Small intestine (tissue), 7 donors: ENCODE measurements around the gene RRP1B. TPM values are rescaled to one million over a fixed set of nuclear protein-coding genes. Genes with fewer than 3 reads are reported as not detected.

Experiments
- DNase-seq, 2 donors: peaks; one replicate each; pipeline versions ENCODE4 v3.0.0 to v3.0.0-alpha.2; 2013
- FAIRE-seq: peaks from 2 replicates; lab custom pipeline; 2012; peaks lifted over from hg19 to GRCh38; lab: Jason Lieb, UNC
- H3K27ac ChIP-seq, 3 donors: one replicate each; pipeline ENCODE4 v1.5.1; 2013; ENCODE audit warnings: low read length in 2 of 3, mild to moderate bottlenecking in 2 of 3, control low read depth in 1 of 3, inconsistent platforms in 1 of 3, low read depth in 1 of 3, moderate library complexity in 1 of 3
- H3K27me3 ChIP-seq, 3 donors: one replicate each; pipeline ENCODE4 v1.6.1; 2013; ENCODE audit warnings: low read length in 3 of 3, inconsistent platforms in 1 of 3; ENCODE audit not compliant: control insufficient read depth in 3 of 3, insufficient read depth in 3 of 3
- H3K36me3 ChIP-seq, 3 donors: one replicate each; pipeline ENCODE4 v1.6.1; 2013; ENCODE audit warnings: low read length in 3 of 3, inconsistent platforms in 1 of 3, low read depth in 1 of 3, mild to moderate bottlenecking in 1 of 3, moderate library complexity in 1 of 3; ENCODE audit not compliant: control insufficient read depth in 3 of 3, insufficient read depth in 2 of 3
- H3K4me1 ChIP-seq, 3 donors: one replicate each; pipeline ENCODE4 v1.6.1; 2013; ENCODE audit warnings: low read length in 2 of 3, inconsistent platforms in 1 of 3, low read depth in 1 of 3, mild to moderate bottlenecking in 1 of 3, moderate library complexity in 1 of 3; ENCODE audit not compliant: control insufficient read depth in 3 of 3, insufficient read depth in 2 of 3
- H3K4me3 ChIP-seq, 3 donors: one replicate each; pipeline ENCODE4 v1.5.1; 2013; ENCODE audit warnings: low read length in 3 of 3, control low read depth in 1 of 3, inconsistent platforms in 1 of 3, low read depth in 1 of 3, mild to moderate bottlenecking in 1 of 3, moderate library complexity in 1 of 3
- H3K9me3 ChIP-seq, 2 donors: one replicate each; pipeline ENCODE4 v1.6.1; 2013; ENCODE audit warnings: low read depth in 1 of 2, low read length in 1 of 2; ENCODE audit not compliant: control insufficient read depth in 2 of 2, insufficient read depth in 1 of 2
- WGBS, 3 donors: extraction: QIAGEN DNeasy Blood & Tissue Kit; methylation state at CpG; one replicate each; pipeline ENCODE4 v1.1.7; 2013; 5-methylcytosine and 5-hydroxymethylcytosine counted together
- polyA plus RNA-seq, 4 donors: library from polyadenylated mRNA; stranded (reverse) in 3 of 4; unstranded in 1 of 4; fragments of 200-250 nt in 3 of 4; fragments of 120-200 nt in 1 of 4; gene quantifications; one replicate each; pipeline versions ENCODE4 v1.2.1 to v1.2.3, GENCODE V29; 2013
- donor health status: healthy with polysubstance abuse.
- donor health status: control.
- donor health status: control.
- donor health status: Bipolar disorder and iron deficiency.
- donor health status: healthy.

RRP1B gene
- polyA plus RNA-seq, 4 donors = 3.4 to 19.5 (median 7.7) TPM

- H3K4me3 ChIP-seq = no peak overlapping the region
- 49 to 66% (median 60%) methylated on average over 19 to 25 of the region's 25 CpGs for WGBS, 3 donors
- DNase-seq (peak; percentile 36 to 92), FAIRE-seq (no peak)
- peaks cover 0 to 43% (median 5%) of the 10 kb centered on the region in 3 donors for H3K4me1 ChIP-seq
- no peaks in the 10 kb centered on the region for H3K27me3 ChIP-seq
- H3K9me3 ChIP-seq = no peaks in the 10 kb centered on the region
- peak overlapping the region in 2 of 3 donors; percentile 17 to 39 for H3K27ac ChIP-seq
- peaks cover 8 to 85% (median 11%) of the 10 kb centered on the region in 3 donors for H3K36me3 ChIP-seq
These were observed 81.3 kb downstream of the RRP1B start for GRCh38 chr21:43740497-43741156.

DNA sequence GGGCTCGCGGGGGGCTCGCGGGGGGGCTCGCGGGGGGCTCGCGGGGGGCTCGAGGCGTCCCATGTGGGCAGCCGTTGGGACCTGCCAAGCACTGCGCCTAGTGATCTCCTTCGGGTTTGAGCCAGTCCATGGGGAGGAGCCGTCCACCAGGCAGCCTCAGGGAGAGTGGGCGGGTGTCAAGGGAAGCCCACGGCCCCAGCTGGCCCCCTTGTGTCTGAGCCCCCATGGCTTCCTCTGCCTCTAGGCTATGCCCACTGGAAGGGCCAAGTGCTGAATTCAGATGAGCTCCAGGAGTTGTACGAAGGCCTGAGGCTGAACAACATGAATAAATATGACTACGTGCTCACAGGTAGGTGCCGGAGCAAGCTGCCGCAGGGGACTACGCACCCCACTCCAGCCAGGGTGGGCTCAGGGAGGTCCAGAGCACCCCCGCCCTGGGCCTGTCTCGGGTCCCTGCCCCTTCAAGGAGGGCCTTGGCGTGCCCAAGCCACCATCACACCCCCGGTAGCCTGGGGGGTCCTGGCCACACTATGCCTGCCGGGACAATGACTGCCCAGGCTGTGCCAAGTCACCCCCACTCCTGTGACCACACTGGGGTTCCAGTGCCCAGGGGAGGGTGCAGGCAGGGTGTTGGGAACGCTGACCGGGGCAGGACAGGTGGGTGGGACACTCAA, 82.2 kb downstream of the RRP1B start:
- peaks cover 0 to 39% (median 5%) of the 10 kb centered on the region in 3 donors for H3K4me1 ChIP-seq
- H3K4me3 ChIP-seq = no peak overlapping the region
- WGBS, 3 donors = 69 to 89% (median 86%) methylated on average over 15 to 26 of the region's 28 CpGs
- DNase-seq (no peak), FAIRE-seq (no peak)
- H3K36me3 ChIP-seq = peaks cover 8 to 85% (median 14%) of the 10 kb centered on the region in 3 donors
- H3K9me3 ChIP-seq = no peaks in the 10 kb centered on the region
- H3K27ac ChIP-seq = no peak overlapping the region
- H3K27me3 ChIP-seq = no peaks in the 10 kb centered on the region

DNA sequence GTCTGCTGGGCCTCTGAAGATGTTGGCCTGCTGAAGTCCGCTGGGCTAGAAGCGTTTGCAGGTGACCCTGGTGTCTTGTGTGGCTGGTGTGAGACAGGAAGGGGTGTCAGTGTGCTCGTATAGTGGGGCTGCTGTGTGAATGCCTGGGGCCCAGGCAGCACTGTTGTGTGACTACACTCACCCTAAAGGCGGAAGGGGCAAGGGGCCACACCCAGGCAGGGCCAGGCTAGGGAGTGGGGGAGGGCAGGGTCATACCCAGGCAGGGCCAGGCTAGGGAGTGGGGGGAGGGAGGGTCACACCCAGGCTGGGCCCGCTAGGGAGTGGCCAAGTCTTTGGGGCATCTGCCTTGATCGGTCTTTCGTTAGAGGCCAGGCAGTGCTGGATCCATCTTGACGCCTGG, 84.6 kb downstream of the RRP1B start:
- Histone ChIP-seq H3K36me3 (peaks cover 16 to 90% (median 20%) of the 10 kb centered on the region in 3 donors), H3K4me1 (peaks cover 0 to 16% (median 0%) of the 10 kb centered on the region in 3 donors), H3K4me3 (no peak overlapping the region), H3K27me3 (no peaks in the 10 kb centered on the region), H3K9me3 (no peaks in the 10 kb centered on the region), H3K27ac (no peak overlapping the region)
- FAIRE-seq = no peak
- WGBS, 3 donors = 92 to 94% (median 93%) methylated on average over 8 of the region's 8 CpGs
- no peak for DNase-seq

GRCh38 chr21:43744725-43745124, 85.4 kb downstream of the RRP1B start:
- Histone ChIP-seq H3K4me3 (no peak overlapping the region), H3K4me1 (peaks cover 0 to 8% (median 0%) of the 10 kb centered on the region in 3 donors), H3K27ac (no peak overlapping the region), H3K9me3 (no peaks in the 10 kb centered on the region), H3K27me3 (no peaks in the 10 kb centered on the region), H3K36me3 (peaks cover 16 to 90% (median 22%) of the 10 kb centered on the region in 3 donors)
- no peak for DNase-seq
- WGBS, 3 donors = 96 to 98% (median 97%) methylated on average over 18 of the region's 18 CpGs
- no peak for FAIRE-seq

Other genes with a start within 250 kb of the RRP1B start
- 10 to 100 TPM in 1 of 4 donors, 1 to 10 TPM in 3; 1.9 to 11.5 (median 4.9) TPM for gene SIK1, start 232.4 kb upstream of the RRP1B start, polyA plus RNA-seq
- gene HSF2BP, start 72 bp upstream of the RRP1B start, polyA plus RNA-seq = under 1 TPM in 3 of 4 donors, not detected in 1; 0.22 to 0.78 (median 0.49) TPM
- 100 to 1,000 TPM in 1 of 4 donors, 10 to 100 TPM in 3; 65.4 to 105 (median 67.6) TPM for gene PDXK, start 59.6 kb downstream of the RRP1B start, polyA plus RNA-seq
- 100 to 1,000 TPM in 1 of 4 donors, 10 to 100 TPM in 3; 42.1 to 109 (median 61.5) TPM for gene CSTB, start 116.7 kb downstream of the RRP1B start, polyA plus RNA-seq
- gene RRP1, start 130.0 kb downstream of the RRP1B start, polyA plus RNA-seq = 10 to 100 TPM in 3 of 4 donors, 1 to 10 TPM in 1; 7.2 to 21.0 (median 12.5) TPM
- 10 to 100 TPM; 21.3 to 93.2 (median 42.8) TPM for gene AGPAT3, start 205.7 kb downstream of the RRP1B start, polyA plus RNA-seq